ENCODE results near the gene HSD17B12.
"Not testable (repeated sequence)": the region's sequence is repeated elsewhere in the genome, so short reads cannot be mapped to it uniquely, and the experiment has no call there.

The HSD17B12 gene

GRCh38 chr11:43664295-43664694 lies 16.2 kb upstream of the HSD17B12 start:
- TF ChIP-seq, protein P1, sequence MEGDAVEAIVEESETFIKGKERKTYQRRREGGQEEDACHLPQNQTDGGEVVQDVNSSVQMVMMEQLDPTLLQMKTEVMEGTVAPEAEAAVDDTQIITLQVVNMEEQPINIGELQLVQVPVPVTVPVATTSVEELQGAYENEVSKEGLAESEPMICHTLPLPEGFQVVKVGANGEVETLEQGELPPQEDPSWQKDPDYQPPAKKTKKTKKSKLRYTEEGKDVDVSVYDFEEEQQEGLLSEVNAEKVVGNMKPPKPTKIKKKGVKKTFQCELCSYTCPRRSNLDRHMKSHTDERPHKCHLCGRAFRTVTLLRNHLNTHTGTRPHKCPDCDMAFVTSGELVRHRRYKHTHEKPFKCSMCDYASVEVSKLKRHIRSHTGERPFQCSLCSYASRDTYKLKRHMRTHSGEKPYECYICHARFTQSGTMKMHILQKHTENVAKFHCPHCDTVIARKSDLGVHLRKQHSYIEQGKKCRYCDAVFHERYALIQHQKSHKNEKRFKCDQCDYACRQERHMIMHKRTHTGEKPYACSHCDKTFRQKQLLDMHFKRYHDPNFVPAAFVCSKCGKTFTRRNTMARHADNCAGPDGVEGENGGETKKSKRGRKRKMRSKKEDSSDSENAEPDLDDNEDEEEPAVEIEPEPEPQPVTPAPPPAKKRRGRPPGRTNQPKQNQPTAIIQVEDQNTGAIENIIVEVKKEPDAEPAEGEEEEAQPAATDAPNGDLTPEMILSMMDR (IDR thresholded peaks at IDR 0.05; ENCODE audit: low read length): no peak
- no peak for TF ChIP-seq EZH2 (IDR thresholded peaks at IDR 0.05; ENCODE audit: borderline replicate concordance, low read length)
- Histone ChIP-seq H3K9me3 (ENCODE audit: low read length) (no peaks in the 10 kb centered on the region), H3K79me2 (ENCODE audit: insufficient read depth, low read length) (no peaks in the 10 kb centered on the region), H3K27ac (ENCODE audit: low read depth, low read length, poor library complexity, severe bottlenecking) (no peak overlapping the region), H2AFZ (ENCODE audit: low read length) (no peak overlapping the region), H3K9ac (ENCODE audit: low read length) (no peak overlapping the region), H3F3A (ENCODE audit: insufficient read depth, low read length) (no peaks in the 10 kb centered on the region), H3K4me3 (ENCODE audit: low read depth, low read length, poor library complexity, severe bottlenecking) (no peak overlapping the region), H3K9me2 (ENCODE audit: low read depth, low read length) (no peaks in the 10 kb centered on the region), H3K36me3 (ENCODE audit: insufficient read depth, low read length) (no peaks in the 10 kb centered on the region), H3K4me1 (ENCODE audit: insufficient read depth, low read length, severe bottlenecking) (no peaks in the 10 kb centered on the region), H3K27me3 (ENCODE audit: insufficient read depth, low read length) (no peaks in the 10 kb centered on the region), H3K4me2 (ENCODE audit: low read length) (no peak overlapping the region), H4K20me1 (ENCODE audit: insufficient read depth, low read length) (no peaks in the 10 kb centered on the region)

- not testable (repeated sequence) for H3K4me3 ChIP-seq (ENCODE audit: low read depth, low read length, poor library complexity, severe bottlenecking); H2AFZ ChIP-seq (ENCODE audit: low read length); H3K27me3 ChIP-seq (ENCODE audit: insufficient read depth, low read length); H3K79me2 ChIP-seq (ENCODE audit: insufficient read depth, low read length); H4K20me1 ChIP-seq (ENCODE audit: insufficient read depth, low read length); H3K4me1 ChIP-seq (ENCODE audit: insufficient read depth, low read length, severe bottlenecking); H3K4me2 ChIP-seq (ENCODE audit: low read length); H3F3A ChIP-seq (ENCODE audit: insufficient read depth, low read length); H3K9me2 ChIP-seq (ENCODE audit: low read depth, low read length); H3K36me3 ChIP-seq (ENCODE audit: insufficient read depth, low read length); H3K27ac ChIP-seq (ENCODE audit: low read depth, low read length, poor library complexity, severe bottlenecking); H3K9ac ChIP-seq (ENCODE audit: low read length); H3K9me3 ChIP-seq (ENCODE audit: low read length)
Observed at GRCh38 chr11:43671284-43671683, 9.3 kb upstream of the HSD17B12 start.

DNA sequence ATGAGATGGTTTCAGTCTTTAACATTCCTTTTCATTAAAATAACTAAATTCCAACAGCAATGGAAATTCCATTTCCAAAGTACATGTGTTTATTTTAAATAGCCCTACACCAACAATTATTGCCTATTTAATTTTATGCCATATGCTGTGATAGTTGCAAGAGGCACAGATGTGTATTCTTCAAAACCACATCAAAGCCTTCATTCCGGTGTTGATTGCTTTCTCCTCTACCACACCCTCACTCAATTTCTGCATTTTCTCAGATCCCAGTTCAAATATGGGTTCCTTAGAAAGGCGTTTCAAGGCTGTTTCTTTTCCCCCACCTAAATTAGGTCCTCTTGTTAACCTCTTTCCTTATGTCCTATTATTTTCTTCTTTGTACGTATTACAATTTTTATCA lies 6.0 kb upstream of the HSD17B12 start:
- Histone ChIP-seq H3K27ac (ENCODE audit: low read depth, low read length, poor library complexity, severe bottlenecking) (no peak overlapping the region), H3K4me2 (ENCODE audit: low read length) (no peak overlapping the region), H3K79me2 (ENCODE audit: insufficient read depth, low read length) (no peaks in the 10 kb centered on the region), H3K4me3 (ENCODE audit: low read depth, low read length, poor library complexity, severe bottlenecking) (no peak overlapping the region), H3K9me2 (ENCODE audit: low read depth, low read length) (no peaks in the 10 kb centered on the region), H2AFZ (ENCODE audit: low read length) (no peak overlapping the region), H3F3A (ENCODE audit: insufficient read depth, low read length) (no peaks in the 10 kb centered on the region), H3K9me3 (ENCODE audit: low read length) (no peaks in the 10 kb centered on the region; the same call in 1 of the 2 replicates), H3K9ac (ENCODE audit: low read length) (no peak overlapping the region), H4K20me1 (ENCODE audit: insufficient read depth, low read length) (no peaks in the 10 kb centered on the region), H3K27me3 (ENCODE audit: insufficient read depth, low read length) (no peaks in the 10 kb centered on the region), H3K36me3 (ENCODE audit: insufficient read depth, low read length) (no peaks in the 10 kb centered on the region), H3K4me1 (ENCODE audit: insufficient read depth, low read length, severe bottlenecking) (peaks cover 4% of the 10 kb centered on the region)
- TF ChIP-seq, protein P1 (IDR thresholded peaks at IDR 0.05; ENCODE audit: low read length): no peak
- TF ChIP-seq EZH2 (IDR thresholded peaks at IDR 0.05; ENCODE audit: borderline replicate concordance, low read length): no peak

DNA sequence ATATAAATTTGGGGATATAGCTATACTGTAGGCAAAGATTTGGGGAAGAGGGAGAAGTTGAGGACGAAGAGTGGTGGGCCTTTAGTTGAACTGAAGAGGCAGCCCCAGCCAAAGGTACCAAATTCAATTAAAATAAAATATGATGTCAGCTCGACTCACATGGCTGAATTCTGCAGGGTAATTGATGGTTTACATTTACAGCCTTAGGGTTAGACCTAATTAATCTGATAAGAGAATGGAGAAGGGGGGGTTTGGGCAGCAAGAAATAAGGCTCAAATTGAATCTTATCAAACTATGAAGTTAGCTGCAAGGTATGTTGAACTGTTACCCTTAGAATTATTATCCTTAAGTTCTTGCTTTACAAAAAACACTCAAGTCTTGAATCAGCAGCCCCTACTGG lies 3.6 kb upstream of the HSD17B12 start:
- H3K4me3 ChIP-seq (ENCODE audit: low read depth, low read length, poor library complexity, severe bottlenecking): no peak overlapping the region
- H3K36me3 ChIP-seq (ENCODE audit: insufficient read depth, low read length): no peaks in the 10 kb centered on the region
- H3K27me3 ChIP-seq (ENCODE audit: insufficient read depth, low read length): no peaks in the 10 kb centered on the region
- H4K20me1 ChIP-seq (ENCODE audit: insufficient read depth, low read length): no peaks in the 10 kb centered on the region
- H3K27ac ChIP-seq (ENCODE audit: low read depth, low read length, poor library complexity, severe bottlenecking): no peak overlapping the region
- no peak overlapping the region for H2AFZ ChIP-seq (ENCODE audit: low read length)
- H3K9me2 ChIP-seq (ENCODE audit: low read depth, low read length): no peaks in the 10 kb centered on the region
- no peaks in the 10 kb centered on the region; the same call in 1 of the 2 replicates for H3K9me3 ChIP-seq (ENCODE audit: low read length)
- no peaks in the 10 kb centered on the region for H3F3A ChIP-seq (ENCODE audit: insufficient read depth, low read length)
- TF ChIP-seq, protein P1 (IDR thresholded peaks at IDR 0.05; ENCODE audit: low read length): no peak
- TF ChIP-seq EZH2 (IDR thresholded peaks at IDR 0.05; ENCODE audit: borderline replicate concordance, low read length): no peak
- H3K4me2 ChIP-seq (ENCODE audit: low read length): no peak overlapping the region
- no peaks in the 10 kb centered on the region for H3K79me2 ChIP-seq (ENCODE audit: insufficient read depth, low read length)
- peaks cover 9% of the 10 kb centered on the region for H3K4me1 ChIP-seq (ENCODE audit: insufficient read depth, low read length, severe bottlenecking)
- H3K9ac ChIP-seq (ENCODE audit: low read length): no peak overlapping the region

Measured in OCI-LY1 (cell line).